KG1 (cell line): ENCODE measurements around the gene GNA14.
"Not testable (repeated sequence)": the region's sequence is repeated elsewhere in the genome, so short reads cannot be mapped to it uniquely, and the experiment has no call there.

Experiments
- DNase-seq: peaks from one replicate; lab custom pipeline; 2025; lab: John Stamatoyannopoulos, UW

The GNA14 gene

DNA sequence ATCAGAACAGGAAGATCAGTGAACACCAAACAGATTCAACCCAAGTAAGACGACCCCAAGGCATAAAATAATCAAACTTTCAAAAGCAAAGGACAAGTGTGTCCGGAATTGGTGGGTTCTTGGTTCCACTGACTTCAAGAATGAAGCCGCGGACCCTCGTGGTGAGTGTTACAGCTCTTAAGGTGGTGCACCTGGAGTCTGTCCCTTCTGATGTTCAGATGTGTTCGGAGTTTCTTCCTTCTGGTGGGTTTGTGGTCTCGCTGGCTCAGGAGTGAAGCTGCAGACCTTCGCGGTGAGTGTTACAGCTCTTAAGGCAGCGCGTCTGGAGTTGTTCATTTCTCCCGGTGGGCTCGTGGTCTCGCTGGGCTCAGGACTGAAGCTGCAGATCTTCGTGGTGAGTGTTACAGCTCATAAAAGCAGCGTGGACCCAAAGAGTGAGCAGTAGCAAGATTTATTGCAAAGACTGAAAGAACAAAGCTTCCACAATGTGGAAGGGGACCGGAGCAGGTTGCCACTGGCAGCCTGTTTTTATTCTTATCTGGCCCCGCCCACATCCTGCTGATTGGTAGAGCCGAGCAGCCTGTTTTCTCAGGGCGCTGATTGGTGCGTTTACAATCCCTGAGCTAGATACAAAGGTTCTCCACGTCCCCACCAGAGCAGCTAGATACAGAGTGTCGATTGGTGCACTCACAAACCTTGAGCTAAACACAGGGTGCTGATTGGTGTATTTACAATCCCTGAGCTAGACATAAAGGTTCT, 158.5 kb downstream of the GNA14 start:
- not testable (repeated sequence) for DNase-seq

DNA sequence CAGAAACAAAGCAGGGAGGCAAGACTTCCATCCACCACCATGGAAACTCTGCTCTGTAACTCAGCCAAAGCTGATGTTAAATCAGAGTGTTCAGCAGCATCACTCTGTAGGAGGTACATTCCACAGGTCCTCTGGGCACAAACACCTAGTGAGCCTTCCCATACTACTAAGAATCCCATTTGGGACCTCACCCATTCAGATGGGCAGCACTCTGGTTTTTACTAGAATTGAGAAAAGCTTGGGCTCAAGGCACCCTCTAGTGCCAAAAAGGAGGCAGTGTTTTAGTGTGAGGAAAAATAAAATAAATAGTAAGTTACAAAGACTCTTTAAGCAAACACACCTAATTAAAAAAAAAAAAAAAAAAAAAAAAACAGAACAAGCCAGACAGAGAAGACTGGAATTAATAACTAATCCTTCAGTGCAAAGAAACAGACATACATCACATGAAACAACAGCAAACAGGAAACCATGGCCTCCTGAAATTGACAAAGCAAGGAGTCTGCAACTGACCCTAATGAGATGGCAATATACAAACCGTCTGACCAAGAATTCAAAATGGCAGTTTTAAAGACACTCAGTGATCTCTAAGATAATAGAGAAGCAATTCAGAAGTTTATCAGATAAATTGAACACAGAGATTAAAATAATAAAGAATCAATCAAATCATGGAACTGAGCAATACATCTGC, 159.5 kb downstream of the GNA14 start:
- no peak for DNase-seq

DNA sequence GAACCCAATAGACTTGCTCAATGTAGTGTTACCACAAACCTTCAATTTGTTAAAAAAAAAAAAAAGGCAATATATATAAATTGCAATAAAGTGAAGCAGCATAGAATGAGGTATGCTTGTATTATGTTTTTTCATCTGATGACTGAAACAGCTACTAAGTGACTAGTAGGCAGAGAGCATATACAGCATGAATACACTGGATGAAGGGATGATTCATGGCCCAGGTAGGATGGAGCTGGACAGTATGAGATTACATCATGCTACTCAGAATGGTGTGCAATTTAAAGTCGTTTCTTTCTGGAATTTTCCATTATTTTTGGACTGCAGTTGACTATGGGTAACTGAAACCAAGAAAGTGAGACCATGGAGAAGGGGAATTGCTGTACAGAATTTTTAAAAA, 161.2 kb downstream of the GNA14 start:
- DNase-seq: no peak

DNA sequence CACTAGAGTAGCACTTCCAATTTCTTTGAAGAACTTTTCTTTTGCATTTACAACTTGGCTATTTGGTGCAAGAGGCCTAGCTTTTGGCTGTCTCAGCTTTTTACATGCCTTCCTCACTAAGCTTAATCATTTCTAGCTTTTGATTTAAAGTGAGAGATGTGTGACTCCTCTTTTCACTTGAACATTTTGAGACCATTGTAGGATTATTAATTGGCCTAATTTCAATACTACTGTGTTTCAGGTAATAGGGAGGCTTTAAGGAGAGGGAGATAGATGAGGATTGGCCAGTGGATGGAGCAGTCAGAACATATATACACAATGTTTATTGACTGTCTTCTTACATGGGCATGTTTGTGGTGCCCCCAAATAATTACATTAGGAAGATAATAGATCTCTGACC, 161.7 kb downstream of the GNA14 start:
- no peak for DNase-seq

DNA sequence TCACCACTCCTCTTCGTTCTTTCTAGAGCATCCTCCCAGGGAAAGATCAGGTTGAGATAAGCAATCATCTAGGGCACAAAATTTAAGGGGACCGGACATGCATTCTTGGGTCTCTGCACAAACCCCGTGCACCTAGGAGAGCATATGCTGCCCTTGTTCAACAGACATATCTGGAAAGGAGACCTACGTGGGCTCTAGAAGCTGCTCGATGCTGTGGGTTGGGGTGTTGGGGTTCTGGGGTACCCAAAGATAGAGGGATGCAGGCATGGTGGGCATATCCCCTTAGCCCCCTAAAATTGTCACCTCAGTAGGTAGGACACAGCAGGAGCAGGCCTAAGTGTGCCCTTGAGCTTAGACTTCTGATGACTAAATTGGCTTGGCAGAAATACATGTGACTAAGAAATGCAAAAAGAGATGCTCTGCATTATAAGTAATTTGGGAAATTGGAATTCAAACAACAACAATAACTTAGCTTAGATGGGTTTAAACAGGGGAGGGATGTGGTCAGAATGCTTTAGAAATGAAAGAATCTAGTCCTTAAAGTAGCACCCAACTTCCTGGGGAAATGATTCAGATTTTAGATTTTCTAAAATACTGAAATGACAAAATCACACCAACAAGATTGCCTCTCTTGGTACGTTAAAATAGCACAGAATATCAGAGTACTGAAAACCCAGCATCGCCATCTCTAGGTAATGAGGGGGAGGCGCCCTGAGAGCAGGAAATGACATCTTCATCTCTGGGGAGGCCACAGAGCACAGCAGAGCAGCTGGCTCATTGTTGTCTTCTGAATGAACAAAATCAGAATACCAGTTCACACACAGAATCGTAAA, 172.3 kb downstream of the GNA14 start:
- no peak for DNase-seq

DNA sequence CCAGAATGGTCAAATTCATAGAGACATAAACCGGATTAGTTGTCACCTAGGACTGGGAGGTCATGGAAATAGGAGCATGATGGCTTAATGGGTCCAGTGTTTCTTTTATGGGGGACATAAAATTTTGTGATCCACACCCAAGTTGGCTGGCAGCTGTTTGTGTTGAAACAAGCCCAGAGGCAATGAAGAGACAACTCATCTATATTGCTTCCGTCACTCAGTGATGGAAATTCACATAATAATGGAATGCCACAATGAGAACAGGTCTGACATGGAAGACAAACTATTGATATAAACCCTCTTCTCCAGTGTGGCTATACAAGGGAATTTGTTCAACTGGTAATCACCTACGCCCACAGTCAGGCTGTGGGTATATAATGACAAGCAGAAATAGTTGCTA, 173.2 kb downstream of the GNA14 start:
- no peak for DNase-seq

DNA sequence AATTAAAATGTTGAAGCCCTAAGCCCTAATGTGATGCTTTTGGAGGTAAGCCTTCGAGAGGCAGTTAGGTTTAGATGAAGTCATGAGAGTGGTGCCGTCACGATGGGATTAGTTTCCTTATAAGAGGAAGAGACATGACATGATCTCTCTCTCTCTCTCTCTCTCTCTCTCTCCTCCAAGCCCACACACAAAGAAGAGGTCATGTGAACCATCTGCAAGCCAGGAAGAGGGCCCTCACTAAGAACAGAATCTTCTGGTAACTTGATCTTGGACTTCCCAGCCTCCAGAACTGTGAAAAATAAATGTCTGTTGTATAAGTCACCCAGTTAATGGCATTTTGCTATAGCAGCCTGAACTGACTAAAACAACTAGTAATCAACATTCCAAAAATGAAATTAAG, 175.5 kb downstream of the GNA14 start:
- DNase-seq: no peak

DNA sequence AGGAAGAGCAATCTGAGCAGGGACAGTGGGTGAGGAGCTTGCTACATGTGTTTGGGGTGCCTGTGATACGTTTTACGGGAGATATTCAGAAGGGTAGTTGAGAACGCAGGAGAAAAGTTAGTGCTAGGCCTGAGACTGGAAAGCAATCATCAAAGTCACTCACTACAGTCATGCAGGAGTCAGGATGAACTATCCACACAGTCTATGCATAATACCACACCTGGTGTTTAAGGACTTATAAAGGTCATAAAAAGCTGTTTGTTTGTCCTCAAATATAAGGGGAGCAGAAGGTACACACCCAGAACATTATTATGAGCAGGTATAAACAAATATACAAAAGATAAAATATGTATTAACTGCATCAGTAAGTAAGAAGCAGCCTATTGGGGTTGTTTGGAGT, 176.6 kb downstream of the GNA14 start:
- DNase-seq: no peak

DNA sequence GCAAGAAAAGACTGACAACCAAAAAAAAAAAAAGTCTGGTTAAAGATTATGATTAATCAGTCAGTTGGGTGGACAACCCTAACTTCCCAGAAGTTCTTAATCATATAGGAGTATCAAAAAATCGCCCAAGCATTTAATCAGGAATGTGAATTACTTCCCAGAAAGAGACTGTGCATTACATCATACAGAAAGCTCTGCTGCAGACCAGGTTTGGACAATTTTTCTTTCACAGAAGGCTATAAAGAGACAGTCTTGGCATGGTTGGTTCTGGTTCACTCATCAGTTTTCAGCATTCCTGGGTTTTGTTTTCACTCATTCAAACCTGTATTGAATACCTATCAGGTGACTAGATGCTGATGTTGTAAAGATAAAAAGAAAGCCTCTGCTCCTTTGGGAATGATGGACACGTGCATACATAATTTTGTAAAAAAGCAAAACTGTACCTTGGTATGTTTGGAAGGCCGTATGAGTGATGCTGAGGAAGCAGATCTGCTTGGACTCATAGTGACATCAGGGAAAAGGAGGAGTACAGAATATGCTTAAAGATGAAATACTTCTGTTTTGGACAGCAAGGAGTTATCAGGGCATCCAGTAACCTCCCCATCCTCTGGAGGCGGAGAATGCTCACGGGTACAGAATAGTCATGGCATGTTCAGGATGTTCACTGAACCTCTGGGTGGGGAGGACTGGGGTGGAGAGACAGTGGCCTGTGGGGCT, 178.4 kb downstream of the GNA14 start:
- no peak for DNase-seq

DNA sequence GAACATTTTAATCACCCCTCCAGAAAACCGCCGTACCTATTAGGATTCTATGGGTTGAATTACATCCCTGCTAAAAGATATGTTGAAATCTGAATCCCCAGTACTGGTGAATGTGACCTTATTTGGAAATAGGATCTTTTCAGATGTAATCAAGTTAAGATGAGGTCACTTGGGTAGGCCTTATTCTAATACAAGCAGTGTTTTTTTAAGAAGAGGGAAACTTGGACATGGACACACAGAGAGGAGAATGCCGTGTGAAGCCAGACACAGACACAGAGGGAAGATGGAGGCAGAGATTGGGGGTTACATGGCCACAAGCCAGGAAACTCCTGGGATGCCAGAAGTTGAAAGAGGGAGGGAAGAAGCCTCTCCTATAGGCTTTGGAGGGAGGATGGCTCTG, 183.5 kb downstream of the GNA14 start:
- no peak for DNase-seq

DNA sequence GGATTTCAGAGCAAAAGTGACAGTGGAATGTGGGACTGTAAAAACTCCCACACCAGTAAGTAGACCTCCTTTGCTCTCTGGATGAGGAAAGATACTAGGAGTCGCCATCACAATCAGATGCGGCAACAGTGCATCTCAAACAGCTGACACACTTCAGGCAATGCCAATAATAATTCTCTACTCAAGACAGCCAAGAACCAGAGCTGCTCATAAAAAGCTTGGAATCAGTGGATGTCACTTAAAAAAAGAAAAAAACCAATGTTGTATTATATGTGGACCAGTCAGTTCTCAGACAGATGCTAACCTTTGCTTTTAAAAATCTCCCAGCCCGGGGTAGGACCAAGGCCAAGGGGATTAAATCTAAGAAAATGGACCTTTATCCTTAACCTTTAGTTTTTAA, 185.0 kb downstream of the GNA14 start:
- no peak for DNase-seq

DNA sequence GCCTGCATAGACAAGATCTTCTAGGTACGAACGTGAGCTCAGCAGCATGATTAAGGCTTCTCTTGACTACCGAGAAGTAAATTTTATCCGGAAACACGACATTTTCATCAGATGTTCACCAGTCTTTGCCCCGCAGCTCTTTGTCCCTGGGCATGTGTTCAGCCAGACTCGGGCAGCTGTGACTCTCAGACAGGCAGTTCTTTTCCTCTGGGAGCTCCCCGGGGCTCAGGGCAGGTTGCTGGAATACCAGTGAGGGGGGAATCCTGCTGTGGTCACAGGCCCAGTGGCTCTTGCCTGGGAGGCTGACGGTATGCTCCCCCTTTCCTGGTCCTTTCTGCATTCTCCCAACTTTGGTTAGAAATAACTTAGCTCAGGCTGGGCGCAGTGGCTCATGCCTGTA, 186.1 kb downstream of the GNA14 start:
- DNase-seq: no peak

DNA sequence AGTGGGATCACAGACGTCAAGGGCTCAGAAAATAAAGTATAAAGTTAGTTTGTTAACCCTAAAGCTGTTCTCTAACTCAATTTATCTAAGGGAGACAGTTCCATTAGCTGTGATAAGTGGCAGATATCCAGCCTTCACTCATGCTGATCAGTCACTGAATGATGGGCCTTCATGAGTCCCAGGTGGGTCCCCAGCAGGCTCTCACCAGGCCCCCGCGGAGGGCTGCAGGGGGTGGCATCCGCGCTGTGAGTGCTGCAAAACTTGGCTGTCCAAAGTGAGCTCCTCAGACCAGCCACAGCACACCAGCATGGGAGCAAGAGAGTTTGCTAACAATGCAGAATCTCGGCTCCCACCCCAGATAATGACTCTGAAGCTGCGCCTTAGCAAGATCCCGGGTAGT, 187.2 kb downstream of the GNA14 start:
- DNase-seq: no peak

DNA sequence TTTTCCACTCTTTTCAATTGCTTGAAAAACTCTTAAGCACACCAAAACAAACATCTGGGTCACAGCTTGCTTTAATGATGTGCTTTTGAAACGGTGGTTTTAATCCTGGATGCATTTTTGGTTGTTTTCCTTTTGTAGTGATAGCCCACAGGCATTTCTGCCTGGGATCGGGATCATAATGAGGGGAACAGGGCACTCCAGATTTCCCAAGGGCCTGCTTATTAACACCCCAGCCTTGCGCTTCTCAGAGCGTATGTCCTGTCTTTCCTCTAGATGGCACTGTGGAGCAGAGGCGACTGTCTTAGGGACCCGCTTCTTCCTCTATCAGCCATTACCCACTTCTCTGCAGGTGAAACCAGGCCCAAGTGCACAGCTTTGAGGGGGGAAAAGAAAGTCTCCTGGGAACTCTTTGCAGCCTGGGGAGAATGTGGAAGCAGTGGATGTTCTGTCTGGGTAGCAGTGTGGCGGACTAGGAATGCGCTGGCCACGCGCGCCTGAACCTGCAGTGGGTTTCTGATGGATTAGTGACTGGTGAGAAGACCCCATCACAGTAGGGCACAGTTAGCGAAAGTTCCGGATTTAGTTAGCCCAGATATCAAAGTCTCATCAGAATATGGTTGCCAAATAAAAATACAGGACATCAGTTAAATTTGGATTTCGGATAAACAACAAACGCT, 190.1 kb downstream of the GNA14 start:
- DNase-seq: peak; percentile 11

DNA sequence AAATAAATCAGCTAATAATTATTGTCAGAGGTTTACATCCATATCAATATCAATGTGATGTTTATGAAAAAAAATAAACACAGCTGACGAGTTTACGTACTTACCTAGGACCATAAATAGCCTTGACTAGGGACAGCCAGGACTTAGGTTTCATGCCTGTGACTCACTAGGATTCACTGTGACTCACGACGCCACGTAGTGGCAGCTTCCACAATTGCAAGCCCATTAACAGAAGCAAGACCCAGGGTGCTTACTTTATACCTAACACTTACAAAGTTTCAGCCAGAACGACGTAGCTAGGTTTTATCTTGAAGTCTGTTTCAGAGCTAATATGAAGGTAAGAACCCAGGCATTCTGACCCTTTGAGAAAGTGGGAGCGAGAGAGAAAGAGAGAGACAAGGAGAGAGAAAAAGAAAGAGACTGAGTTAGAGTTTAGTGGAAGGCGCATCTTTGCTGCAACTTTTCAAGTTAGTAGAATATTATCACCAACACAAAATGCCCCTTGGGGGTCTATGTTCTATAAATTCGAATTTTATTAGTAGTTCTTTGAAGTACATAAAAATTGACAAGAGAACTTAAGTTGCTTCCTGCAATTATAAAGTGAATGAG, 191.2 kb downstream of the GNA14 start:
- DNase-seq: peak; percentile 61

DNA sequence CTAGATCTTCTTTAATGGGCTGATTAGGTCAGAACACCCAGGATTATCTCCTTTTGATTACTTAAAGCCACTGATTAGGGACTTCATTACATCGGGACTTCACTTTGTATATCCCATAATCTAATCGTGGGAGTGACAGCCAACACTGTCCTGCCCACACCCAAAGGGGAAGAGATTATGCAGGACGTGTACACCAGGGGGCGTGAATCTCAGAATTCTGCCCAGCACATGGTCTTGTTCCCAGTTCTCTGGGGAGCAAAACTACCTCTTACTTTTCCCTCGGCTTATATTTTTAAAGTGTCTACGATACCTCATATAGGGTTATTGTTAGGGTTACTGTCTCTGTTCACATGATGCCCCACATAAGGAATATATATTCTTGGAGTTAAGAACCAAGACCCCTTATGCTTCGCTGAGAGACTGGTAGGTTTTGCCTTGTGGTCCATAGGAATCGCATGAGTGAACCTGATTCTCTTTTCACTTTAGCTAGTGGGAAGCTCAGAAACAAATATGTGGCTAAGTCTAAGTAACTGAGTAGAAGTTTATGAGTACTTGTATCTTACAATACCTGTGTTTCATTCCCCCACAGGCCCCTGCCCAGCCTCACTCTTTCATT, 192.7 kb downstream of the GNA14 start:
- DNase-seq: peak; percentile 19

DNA sequence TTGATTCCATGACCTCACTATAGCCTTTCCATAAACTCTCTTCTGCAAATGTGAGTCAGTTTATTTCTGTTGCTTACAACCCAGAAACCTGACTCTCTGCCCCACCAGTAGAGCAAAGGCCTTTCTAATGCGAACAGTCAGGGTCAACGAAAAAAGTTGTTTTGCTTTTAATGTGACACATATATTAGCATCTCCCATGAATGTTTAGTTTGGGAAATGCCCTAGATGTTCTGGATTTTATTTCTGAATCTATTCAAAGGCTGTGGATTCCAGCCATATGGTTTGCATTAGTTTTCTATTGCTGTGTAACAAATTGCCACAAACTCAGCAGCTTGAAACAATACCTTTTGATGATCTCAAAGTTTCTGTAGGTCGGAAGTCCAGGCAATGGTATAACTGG, 193.5 kb downstream of the GNA14 start:
- no peak for DNase-seq

DNA sequence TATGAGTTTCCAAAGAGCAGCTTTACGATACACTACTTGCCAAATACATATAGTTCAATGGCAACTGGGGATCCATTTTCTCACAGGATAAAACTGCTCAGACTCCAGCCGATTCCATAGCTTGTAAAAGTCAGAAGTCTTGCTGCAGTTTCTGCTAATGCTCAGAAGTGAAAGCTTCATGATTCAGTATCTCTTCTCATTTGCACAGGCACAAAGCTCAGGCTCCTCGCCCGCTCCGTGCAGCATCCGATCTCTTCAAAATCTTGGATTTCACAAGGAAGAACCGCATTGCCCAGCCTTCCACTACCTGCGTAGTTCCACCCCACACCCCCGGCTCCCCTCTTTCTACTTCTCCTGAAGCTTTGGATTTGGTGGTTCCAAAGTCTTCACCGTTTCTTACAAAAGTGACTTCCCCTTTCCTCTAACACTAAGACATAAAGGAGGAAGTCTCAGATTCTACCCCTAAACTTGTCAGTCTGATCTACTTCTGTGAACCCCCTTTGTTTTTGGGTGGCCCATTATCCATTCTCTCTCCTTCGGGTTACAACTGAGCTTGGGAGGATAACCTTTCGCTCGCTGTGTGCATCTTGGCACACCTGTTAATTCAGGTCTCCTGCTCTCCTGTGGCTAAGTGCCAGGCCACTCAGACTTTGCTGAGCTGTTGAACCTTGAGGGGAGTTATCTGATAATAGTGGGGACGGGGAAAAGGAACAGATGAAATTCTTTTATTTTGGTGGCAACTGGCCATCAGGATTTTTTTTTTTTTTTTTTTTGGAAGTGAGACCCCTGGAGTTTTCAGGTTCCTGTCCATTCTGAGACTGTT, 194.1 kb downstream of the GNA14 start:
- peak; percentile 75 for DNase-seq

DNA sequence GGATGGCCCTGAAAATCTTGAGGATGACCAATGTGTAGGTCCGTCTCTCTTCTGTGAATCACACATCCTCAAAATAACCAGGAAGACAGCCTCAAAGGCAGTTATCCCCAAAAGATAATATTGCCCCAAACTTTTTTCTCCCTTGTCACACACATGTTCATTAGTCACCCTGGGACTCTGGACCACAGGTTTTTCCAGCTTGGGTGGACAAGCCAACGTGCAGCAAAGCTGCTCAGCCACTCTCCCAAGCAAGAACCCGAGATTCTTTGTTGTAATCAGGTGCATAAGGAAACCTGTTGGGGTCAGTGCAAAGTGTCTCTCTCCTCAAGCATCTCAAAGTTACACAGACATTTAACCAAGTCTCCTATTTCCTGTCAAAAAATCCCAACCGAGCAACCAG, 196.6 kb downstream of the GNA14 start:
- no peak for DNase-seq

DNA sequence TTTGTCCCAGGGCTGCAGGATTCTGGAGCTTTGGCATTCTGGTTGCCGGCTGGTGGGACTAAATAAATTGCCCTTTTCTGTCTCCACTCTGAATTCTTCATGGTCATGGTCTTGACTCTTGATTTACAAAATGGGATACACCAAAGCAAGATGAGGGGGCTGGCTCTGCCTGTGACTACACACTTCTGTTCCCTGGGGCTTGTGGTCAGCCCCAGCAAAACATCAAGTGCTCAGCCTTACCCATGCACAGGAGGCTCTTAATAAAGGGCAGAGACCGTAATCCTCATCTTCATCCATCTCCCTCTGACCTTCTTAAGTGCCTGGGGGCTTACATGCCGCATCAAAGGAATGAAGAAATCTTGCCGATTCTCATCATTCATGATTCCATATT, 198.0 kb downstream of the GNA14 start:
- DNase-seq: no peak
